H1 (cell line): ENCODE measurements around the gene PTEN. TPM values are rescaled to one million over a fixed set of nuclear protein-coding genes. Genes with fewer than 3 reads are reported as not detected.
A peak's percentile ranks its signal among the peaks of the same experiment; 100 is the strongest.

Source experiments
- CHD7 ChIP-seq: fragments of 300-600 bp; sonication (generic); IDR thresholded peaks from 2 replicates; pipeline ENCODE4 v1.7.1; 2012; ENCODE audit warnings: low read length, moderate library complexity, mild to moderate bottlenecking, inconsistent platforms; ENCODE audit not compliant: insufficient replicate concordance
- CTCF ChIP-seq, 3 experiments: IDR thresholded peaks; 1 replicate in 2 of 3; 2 replicates in 1 of 3; pipeline versions ENCODE4 v1.5.1 to v1.6.1; 2011; ENCODE audit warnings: low read length in 3 of 3, mild to moderate bottlenecking in 3 of 3, inconsistent platforms in 2 of 3, low read depth in 1 of 3, moderate library complexity in 1 of 3; ENCODE audit not compliant: insufficient read depth in 1 of 3; ENCODE audit errors: control extremely low read depth in 1 of 3
- EP300 ChIP-seq, 2 experiments: IDR thresholded peaks; 1 replicate in 1 of 2; 2 replicates in 1 of 2; pipeline ENCODE4 v1.6.1; 2011 to 2012; ENCODE audit warnings: low read depth in 2 of 2, low read length in 2 of 2, mild to moderate bottlenecking in 2 of 2, borderline replicate concordance in 1 of 2, inconsistent platforms in 1 of 2, moderate library complexity in 1 of 2
- GABPA ChIP-seq: IDR thresholded peaks from 2 replicates; pipeline ENCODE4 v1.6.1; 2011; ENCODE audit warnings: mild to moderate bottlenecking, low read length, moderate library complexity, borderline replicate concordance; ENCODE audit not compliant: insufficient read depth
- JUND ChIP-seq: IDR thresholded peaks from 2 replicates; pipeline ENCODE4 v1.6.1; 2011; ENCODE audit warnings: mild to moderate bottlenecking, improper control_type of control experiment, low read length
- KDM1A ChIP-seq: fragments of 200-600, 300-600 bp; sonication (generic); IDR thresholded peaks from 2 replicates; pipeline ENCODE4 v1.7.1; 2016; ENCODE audit warnings: mild to moderate bottlenecking, low read length, borderline replicate concordance
- SIX5 ChIP-seq: IDR thresholded peaks from 2 replicates; pipeline ENCODE4 v1.6.1; 2011; ENCODE audit warnings: mild to moderate bottlenecking, low read depth, low read length
- TEAD4 ChIP-seq: IDR thresholded peaks from 2 replicates; pipeline ENCODE4 v1.6.1; 2012; ENCODE audit warnings: low read depth, low read length, inconsistent platforms, mixed read lengths
- YY1 ChIP-seq: IDR thresholded peaks from 2 replicates; pipeline ENCODE4 v1.6.1; 2011; ENCODE audit warnings: low read depth, mild to moderate bottlenecking, low read length
- polyA plus RNA-seq, 7 experiments: library from polyadenylated mRNA; depleted of rRNA in 3 of 7; stranded (reverse) in 5 of 7; unstranded in 2 of 7; fragments of >200 nt in 5 of 7; fragments of 200-250 nt in 2 of 7; gene quantifications; 1 replicate in 5 of 7; 2 replicates in 1 of 7; 4 replicates in 1 of 7; pipeline versions ENCODE4 v1.2.1 to v1.2.3, GENCODE V29; 2011 to 2013; ENCODE audit warnings: missing spikeins in 2 of 7, mixed read lengths in 2 of 7
- total RNA-seq: library from RNA; stranded (reverse); fragmentation: NEBNext Ultra II Directional; extraction: Animal tissue kit (Norgen Biotek cat#: 25700); gene quantifications from 2 replicates; pipeline ENCODE4 v1.2.1, GENCODE V29; 2021

The PTEN gene
- total and polyA plus RNA-seq, 2 of the 8 experiments (the other 6 are each of a cell fraction or from before 2014, with no cell fraction given), result 6.3 to 48.7 TPM

- TF ChIP-seq CHD7 (no peak), GABPA (no peak), SIX5 (no peak), KDM1A (no peak), YY1 (peak; percentile 51; the same call in 1 of the 2 replicates), EP300 (IDR thresholded peaks at IDR 0.05; ENCODE audit: borderline replicate concordance in 1 of 2, low read depth in 2 of 2, low read length in 2 of 2) (no peak), TEAD4 (no peak), JUND (no peak), CTCF (IDR thresholded peaks at IDR 0.05; ENCODE audit: control extremely low read depth in 1 of 3, insufficient read depth in 1 of 3, low read depth in 1 of 3, low read length in 3 of 3) (peak; percentile 62 to 88 (median 72))
Observed at GRCh38 chr10:87850742-87851205, 12.7 kb upstream of the PTEN start (continued).
